ENCODE measurements around the gene HOXC9. TPM values are rescaled to one million over a fixed set of nuclear protein-coding genes. Genes with fewer than 3 reads are reported as not detected.

HOXC9 gene
- total RNA-seq, 1 experiment from 2014 or later, result not detected

- Histone ChIP-seq H3K14ac (ENCODE audit: insufficient read depth, low read length) (no peak overlapping the region), H3K23me2 (ENCODE audit: insufficient read length, low read depth, low read length, poor library complexity, severe bottlenecking) (no peaks in the 10 kb centered on the region), H2BK5ac (ENCODE audit: insufficient read length, low read length) (no peak overlapping the region), H4K91ac (ENCODE audit: insufficient read length, low read depth, low read length) (no peak overlapping the region), H3T11ph (ENCODE audit: low read length) (no peak overlapping the region), H3K27ac (ENCODE audit: insufficient read length, low read depth, low read length) (no peak overlapping the region), H3K4me2 (ENCODE audit: insufficient read depth, insufficient read length, low read length) (no peak overlapping the region), H3K79me2 (ENCODE audit: insufficient read depth, low read length) (no peaks in the 10 kb centered on the region), H4K5ac (ENCODE audit: insufficient read length, low read depth, low read length) (no peak overlapping the region), H2AFZ (ENCODE audit: low read length) (no peak overlapping the region), H3K23ac (ENCODE audit: insufficient read length, low read depth, low read length) (no peak overlapping the region), H3K27me3 (ENCODE audit: insufficient read depth, low read length) (peaks cover 95% of the 10 kb centered on the region), H4K8ac (replicated peaks; ENCODE audit: insufficient read length, low read depth, low read length) (no peak overlapping the region), H3K79me1 (ENCODE audit: insufficient read depth, low read depth, low read length, poor library complexity, severe bottlenecking) (no peaks in the 10 kb centered on the region), H2AK5ac (ENCODE audit: insufficient read length, low read length) (no peak overlapping the region), H2BK12ac (ENCODE audit: insufficient read length, low read depth, low read length) (no peak overlapping the region), H3K4ac (ENCODE audit: low read depth, low read length) (no peak overlapping the region), H4K20me1 (ENCODE audit: control insufficient read depth, insufficient read depth, insufficient read length) (no peaks in the 10 kb centered on the region), H3K4me1 (ENCODE audit: insufficient read depth, low read length) (no peaks in the 10 kb centered on the region), H2BK15ac (ENCODE audit: low read depth, low read length) (no peak overlapping the region), H2BK20ac (ENCODE audit: low read depth, low read length, poor library complexity, severe bottlenecking) (no peak overlapping the region), H3K9me3 (ENCODE audit: control insufficient read depth, low read depth, low read length) (no peaks in the 10 kb centered on the region), H3K9ac (ENCODE audit: extremely low read depth, insufficient read length, low read length) (no peak overlapping the region), H2BK120ac (ENCODE audit: low read depth, low read length, poor library complexity, severe bottlenecking) (no peak overlapping the region), H3K56ac (ENCODE audit: insufficient read length, low read depth, low read length) (no peak overlapping the region), H3K18ac (ENCODE audit: insufficient read length, low read depth, low read length) (no peak overlapping the region)
- Mint-ChIP-seq H3K4me3 (no peak overlapping the region), H3K27ac (no peak overlapping the region), H3K36me3 (ENCODE audit: insufficient read depth in 1 of 3, low read depth in 3 of 3) (no peaks in the 10 kb centered on the region; a peak in 1 of 7 replicates), H3K4me1 (peaks cover 8 to 12% of the 10 kb centered on the region in 2 experiments; a peak in 3 of 4 replicates), H3K9me3 (peaks cover 2 to 14% of the 10 kb centered on the region in 2 experiments; a peak in 1 of 5 replicates), H3K27me3 (ENCODE audit: low read depth) (peaks cover 100% of the 10 kb centered on the region)
- DNase-seq, result no peak
- WGBS (ENCODE audit: extremely low coverage, insufficient read length, low lambda C conversion rate), result no CpG with 5 or more reads among the region's 38 CpGs
- TF ChIP-seq CTCF (conservative IDR thresholded peaks at IDR 0.05), result no peak
Measured at GRCh38 chr12:53963434-53964314, 36.3 kb upstream of the HOXC9 start.
